H1 (cell line): ENCODE results near the gene PXK. TPM values are rescaled to one million over a fixed set of nuclear protein-coding genes. Genes with fewer than 3 reads are reported as not detected.

Experiments
- CTCF ChIA-PET: fragments of 300-600 bp; sonication (Branson Sonifier 250); formaldehyde crosslinking; loops from one replicate; lab custom pipeline; 2021; ENCODE audit not compliant: partially characterized antibody; lab: Charles Lee
- POLR2A ChIA-PET: fragments of 300-600 bp; sonication (Branson Sonifier 250); formaldehyde crosslinking; loops from one replicate; lab custom pipeline; 2021; ENCODE audit warnings: inconsistent platforms; ENCODE audit not compliant: partially characterized antibody; lab: Charles Lee
- DNase-seq, 2 experiments: peaks; one replicate each; pipeline versions ENCODE4 v3.0.0 to v3.0.0-alpha.2; 2010 to 2022; ENCODE audit warnings: low spot score in 2 of 2, low read depth in 1 of 2, mixed read lengths in 1 of 2
- FAIRE-seq: peaks from 2 replicates; lab custom pipeline; 2011; peaks lifted over from hg19 to GRCh38; lab: Jason Lieb, UNC
- H2AFZ ChIP-seq: 2 replicates; pipeline ENCODE4 v1.8.1; 2012; ENCODE audit warnings: low read length, inconsistent platforms
- H2AK5ac ChIP-seq: 2 replicates; pipeline ENCODE4 v1.6.1; 2013; ENCODE audit warnings: low read depth, low read length
- H2BK120ac ChIP-seq: replicated peaks from 2 replicates; pipeline ENCODE3; 2013; ENCODE audit warnings: low read depth, low read length, inconsistent platforms
- H2BK12ac ChIP-seq: 2 replicates; pipeline ENCODE4 v1.6.1; 2013; ENCODE audit warnings: low read depth, low read length
- H2BK15ac ChIP-seq: 2 replicates; pipeline ENCODE4 v1.6.1; 2013; ENCODE audit warnings: low read length
- H2BK20ac ChIP-seq: 2 replicates; pipeline ENCODE4 v1.6.1; 2013; ENCODE audit warnings: low read length
- H2BK5ac ChIP-seq: 2 replicates; pipeline ENCODE4 v1.6.1; 2013; ENCODE audit warnings: low read depth, low read length
- H3K14ac ChIP-seq: 2 replicates; pipeline ENCODE4 v1.6.1; 2013; ENCODE audit warnings: inconsistent platforms; ENCODE audit not compliant: insufficient read length
- H3K18ac ChIP-seq: 2 replicates; pipeline ENCODE4 v1.6.1; 2013; ENCODE audit warnings: low read length; ENCODE audit errors: extremely low read depth
- H3K23ac ChIP-seq: 2 replicates; pipeline ENCODE4 v1.6.1; 2013; ENCODE audit warnings: inconsistent platforms; ENCODE audit not compliant: insufficient read length
- H3K23me2 ChIP-seq: 2 replicates; pipeline ENCODE4 v1.6.1; 2013; ENCODE audit warnings: low read depth, low read length
- H3K27ac ChIP-seq: 2 replicates; pipeline ENCODE4 v1.6.1; 2011; ENCODE audit warnings: low read depth, low read length, inconsistent platforms
- H3K27me3 ChIP-seq, 4 experiments: replicated peaks in 1 of 4; 1 replicate in 1 of 4; 2 replicates in 3 of 4; pipeline versions ENCODE4 v1.6.1 to v1.8.1; 2011 to 2013; ENCODE audit warnings: low read length in 3 of 4, mild to moderate bottlenecking in 3 of 4, inconsistent platforms in 2 of 4, mixed read lengths in 2 of 4, moderate library complexity in 1 of 4; ENCODE audit not compliant: control insufficient read depth in 3 of 4, insufficient read depth in 3 of 4; ENCODE audit errors: extremely low read depth in 1 of 4
- H3K36me3 ChIP-seq, 4 experiments: 2 replicates each; pipeline versions ENCODE4 v1.6.1 to v1.8.1; 2011 to 2013; ENCODE audit warnings: mild to moderate bottlenecking in 4 of 4, low read length in 3 of 4, moderate library complexity in 2 of 4, control low read depth in 1 of 4, inconsistent platforms in 1 of 4; ENCODE audit not compliant: insufficient read depth in 4 of 4, control insufficient read depth in 2 of 4
- H3K4ac ChIP-seq: replicated peaks from 2 replicates; pipeline ENCODE3; 2013; ENCODE audit warnings: low read length, low read depth, mixed read lengths, inconsistent platforms; ENCODE audit not compliant: insufficient read length
- H3K4me1 ChIP-seq, 4 experiments: replicated peaks in 1 of 4; 1 replicate in 1 of 4; 2 replicates in 3 of 4; pipeline versions ENCODE4 v1.6.1 to v1.8.1; 2011 to 2013; ENCODE audit warnings: low read length in 3 of 4, inconsistent platforms in 2 of 4, mixed read lengths in 1 of 4; ENCODE audit not compliant: insufficient read depth in 4 of 4, control insufficient read depth in 3 of 4
- H3K4me2 ChIP-seq, 2 experiments: 2 replicates each; pipeline versions ENCODE4 v1.6.1 to v1.8.1; 2011 to 2013; ENCODE audit warnings: low read depth in 2 of 2, low read length in 2 of 2, control low read depth in 1 of 2, inconsistent platforms in 1 of 2, mild to moderate bottlenecking in 1 of 2; ENCODE audit not compliant: insufficient read depth in 1 of 2
- H3K4me3 ChIP-seq, 4 experiments: fragments of 200-600, 300-600 bp in 1 of 4; sonication (generic), shearing (Covaris generic), sonication (Bioruptor Twin) in 1 of 4; 2 replicates each; pipeline versions ENCODE4 v1.5.1 to v1.8.1; 2011 to 2016; ENCODE audit warnings: low read length in 4 of 4, low read depth in 3 of 4, control low read depth in 2 of 4, inconsistent platforms in 2 of 4, mild to moderate bottlenecking in 2 of 4, mixed read lengths in 1 of 4, moderate library complexity in 1 of 4; ENCODE audit not compliant: insufficient read depth in 2 of 4; ENCODE audit errors: extremely low read depth in 1 of 4
- H3K56ac ChIP-seq: replicated peaks from 2 replicates; pipeline ENCODE3; 2013; ENCODE audit warnings: low read depth, mild to moderate bottlenecking, mixed read lengths, low read length, inconsistent platforms; ENCODE audit not compliant: insufficient read length
- H3K79me1 ChIP-seq: 2 replicates; pipeline ENCODE4 v1.6.1; 2013; ENCODE audit warnings: low read depth, low read length, control low read depth
- H3K79me2 ChIP-seq, 2 experiments: 2 replicates each; pipeline versions ENCODE4 v1.6.1 to v1.8.1; 2012 to 2013; ENCODE audit warnings: low read length in 2 of 2, mild to moderate bottlenecking in 2 of 2, inconsistent platforms in 1 of 2; ENCODE audit not compliant: insufficient read depth in 2 of 2, control insufficient read depth in 1 of 2
- H3K9ac ChIP-seq, 4 experiments: replicated peaks in 1 of 4; 1 replicate in 1 of 4; 2 replicates in 3 of 4; pipeline versions ENCODE4 v1.6.1 to v1.8.1; 2011 to 2013; ENCODE audit warnings: low read depth in 3 of 4, low read length in 3 of 4, control low read depth in 2 of 4, mild to moderate bottlenecking in 2 of 4, moderate library complexity in 2 of 4, inconsistent platforms in 1 of 4; ENCODE audit errors: extremely low read depth in 1 of 4
- H3K9me3 ChIP-seq, 2 experiments: 2 replicates each; pipeline versions ENCODE4 v1.6.1 to v1.8.1; 2012 to 2013; ENCODE audit warnings: mild to moderate bottlenecking in 2 of 2, moderate library complexity in 2 of 2, control low read depth in 1 of 2, inconsistent platforms in 1 of 2, low read depth in 1 of 2, low read length in 1 of 2, mixed read lengths in 1 of 2; ENCODE audit not compliant: insufficient read depth in 2 of 2
- H4K20me1 ChIP-seq, 2 experiments: replicated peaks in 1 of 2; 2 replicates each; pipeline versions ENCODE3 to v1.8.1; 2011 to 2013; ENCODE audit warnings: inconsistent platforms in 2 of 2, low read length in 2 of 2, mild to moderate bottlenecking in 1 of 2; ENCODE audit not compliant: insufficient read depth in 2 of 2, control insufficient read depth in 1 of 2
- H4K5ac ChIP-seq: 2 replicates; pipeline ENCODE4 v1.6.1; 2013; ENCODE audit warnings: low read length, low read depth, mixed read lengths, inconsistent platforms; ENCODE audit not compliant: insufficient read length
- H4K8ac ChIP-seq: 2 replicates; pipeline ENCODE4 v1.8.0; 2013; ENCODE audit warnings: mild to moderate bottlenecking, moderate library complexity, low read length, inconsistent platforms; ENCODE audit not compliant: insufficient read depth; ENCODE audit errors: extremely low read depth
- H4K91ac ChIP-seq: replicated peaks from 2 replicates; pipeline ENCODE3; 2013; ENCODE audit warnings: low read length, mixed read lengths, inconsistent platforms; ENCODE audit not compliant: insufficient read length
- ASH2L ChIP-seq: fragments of 200-600, 300-600 bp; sonication (generic); IDR thresholded peaks from one replicate; pipeline ENCODE4 v1.7.1; 2017; ENCODE audit warnings: low read length
- CTCF ChIP-seq, 3 experiments: IDR thresholded peaks; 1 replicate in 2 of 3; 2 replicates in 1 of 3; pipeline versions ENCODE4 v1.5.1 to v1.6.1; 2011; ENCODE audit warnings: low read length in 3 of 3, mild to moderate bottlenecking in 3 of 3, inconsistent platforms in 2 of 3, low read depth in 1 of 3, moderate library complexity in 1 of 3; ENCODE audit not compliant: insufficient read depth in 1 of 3; ENCODE audit errors: control extremely low read depth in 1 of 3
- KDM4A ChIP-seq: IDR thresholded peaks from one replicate; pipeline ENCODE4 v1.7.1; 2012; ENCODE audit warnings: low read depth, mild to moderate bottlenecking, moderate library complexity, low read length, inconsistent platforms; ENCODE audit not compliant: severe bottlenecking
- POLR2AphosphoS5 ChIP-seq: IDR thresholded peaks from 2 replicates; pipeline ENCODE4 v1.6.1; 2011; ENCODE audit warnings: low read depth, low read length
- POU5F1 ChIP-seq: IDR thresholded peaks from 2 replicates; pipeline ENCODE4 v1.6.1; 2011; ENCODE audit warnings: low read depth, mild to moderate bottlenecking, low read length, moderate library complexity
- RAD21 ChIP-seq, 2 experiments: IDR thresholded peaks in 1 of 2; conservative IDR thresholded peaks in 1 of 2; 2 replicates each; pipeline ENCODE4 v1.6.1; 2011; ENCODE audit warnings: low read depth in 2 of 2, low read length in 2 of 2, improper control_type of control experiment in 1 of 2, inconsistent platforms in 1 of 2, mild to moderate bottlenecking in 1 of 2, moderate library complexity in 1 of 2
- SAP30 ChIP-seq: fragments of 300-600 bp; sonication (generic); IDR thresholded peaks from 2 replicates; pipeline ENCODE4 v1.7.1; 2012; ENCODE audit warnings: low read length, moderate library complexity, mild to moderate bottlenecking, inconsistent platforms; ENCODE audit not compliant: insufficient read depth, insufficient replicate concordance
- SIX5 ChIP-seq: IDR thresholded peaks from 2 replicates; pipeline ENCODE4 v1.6.1; 2011; ENCODE audit warnings: mild to moderate bottlenecking, low read depth, low read length
- SP1 ChIP-seq: IDR thresholded peaks from 2 replicates; pipeline ENCODE4 v1.6.1; 2011; ENCODE audit warnings: low read depth, low read length
- polyA plus RNA-seq, 7 experiments: library from polyadenylated mRNA; depleted of rRNA in 3 of 7; stranded (reverse) in 5 of 7; unstranded in 2 of 7; fragments of >200 nt in 5 of 7; fragments of 200-250 nt in 2 of 7; gene quantifications; 1 replicate in 5 of 7; 2 replicates in 1 of 7; 4 replicates in 1 of 7; pipeline versions ENCODE4 v1.2.1 to v1.2.3, GENCODE V29; 2011 to 2013; ENCODE audit warnings: missing spikeins in 2 of 7, mixed read lengths in 2 of 7
- total RNA-seq: library from RNA; stranded (reverse); fragmentation: NEBNext Ultra II Directional; extraction: Animal tissue kit (Norgen Biotek cat#: 25700); gene quantifications from 2 replicates; pipeline ENCODE4 v1.2.1, GENCODE V29; 2021
- TF ChIP-seq, protein P1 (sequence below): IDR thresholded peaks from 2 replicates; pipeline ENCODE4 v1.6.1; 2012; ENCODE audit warnings: inconsistent platforms

PXK gene
- total and polyA plus RNA-seq, 2 of the 8 experiments (the other 6 are each of a cell fraction or from before 2014, with no cell fraction given), result 3.5 to 7.1 TPM

GRCh38 chr3:58414538-58415197 is 82.0 kb downstream of the PXK start:
- H3K27ac ChIP-seq, result no peak overlapping the region
- H4K20me1 ChIP-seq, result no peaks in the 10 kb centered on the region
- DNase-seq (peak in 1 of 2 experiments; percentile 61), FAIRE-seq (peak; percentile 74)
- no peak overlapping the region for H2AFZ ChIP-seq
- no peak overlapping the region for H3K56ac ChIP-seq
- H3K4me3 ChIP-seq, result no peak overlapping the region
- H3K18ac ChIP-seq, result no peak overlapping the region
- no peak overlapping the region for H4K8ac ChIP-seq
- H3K9ac ChIP-seq, result no peak overlapping the region
- H3K79me1 ChIP-seq, result no peaks in the 10 kb centered on the region
- H4K91ac ChIP-seq, result no peak overlapping the region
- H3K23ac ChIP-seq, result no peak overlapping the region
- H3K4ac ChIP-seq, result no peak overlapping the region
- H3K23me2 ChIP-seq, result no peaks in the 10 kb centered on the region
- H2BK5ac ChIP-seq, result no peak overlapping the region
- H2BK20ac ChIP-seq, result no peak overlapping the region
- H2AK5ac ChIP-seq, result no peak overlapping the region
- peaks cover 0 to 5% (median 4%) of the 10 kb centered on the region in 4 experiments; a peak in 2 of 7 replicates for H3K4me1 ChIP-seq
- no peaks in the 10 kb centered on the region for H3K9me3 ChIP-seq
- H3K36me3 ChIP-seq, result no peaks in the 10 kb centered on the region
- H4K5ac ChIP-seq, result no peak overlapping the region
- H2BK15ac ChIP-seq, result no peak overlapping the region
- H3K79me2 ChIP-seq, result no peaks in the 10 kb centered on the region
- ChIA-PET CTCF (interaction anchor here (0.6 to 4.1 kb wide), 37 partner anchors 10 to 421 kb away, joined by 3 to 41 read pairs (median 4); partner anchors contain the start of genes HTD2, PDHB and RPP14), POLR2A (interaction anchor here (1.0 to 2.7 kb wide), 5 partner anchors 10 to 108 kb away, joined by 3 to 14 read pairs (median 11); partner anchors contain the start of genes HTD2, PDHB and RPP14)
- H2BK120ac ChIP-seq, result no peak overlapping the region
- no peaks in the 10 kb centered on the region for H3K27me3 ChIP-seq
- H3K14ac ChIP-seq, result no peak overlapping the region
- no peak overlapping the region for H3K4me2 ChIP-seq
- H2BK12ac ChIP-seq, result no peak overlapping the region
- TF ChIP-seq, protein P1, sequence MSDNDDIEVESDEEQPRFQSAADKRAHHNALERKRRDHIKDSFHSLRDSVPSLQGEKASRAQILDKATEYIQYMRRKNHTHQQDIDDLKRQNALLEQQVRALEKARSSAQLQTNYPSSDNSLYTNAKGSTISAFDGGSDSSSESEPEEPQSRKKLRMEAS, result no peak
- peak in 2 of 3 experiments; percentile 64 to 77; a peak in 3 of 4 replicates for TF ChIP-seq CTCF (IDR thresholded peaks at IDR 0.05; ENCODE audit: control extremely low read depth in 1 of 3, insufficient read depth in 1 of 3, low read depth in 1 of 3, low read length in 3 of 3)
- TF ChIP-seq SP1, result no peak
- TF ChIP-seq RAD21 (IDR thresholded peaks at IDR 0.05 in 1 of 2, conservative IDR thresholded peaks at IDR 0.05 in 1 of 2; ENCODE audit: low read depth in 2 of 2, low read length in 2 of 2), result peak; percentile 60 to 71
- TF ChIP-seq POU5F1, result no peak
- TF ChIP-seq POLR2AphosphoS5, result no peak
- no peak for TF ChIP-seq KDM4A
- no peak for TF ChIP-seq ASH2L
- TF ChIP-seq SAP30, result no peak
- no peak for TF ChIP-seq SIX5
